Heart right ventricle (tissue), 16 donors: ENCODE data around the gene KPTN. TPM values are rescaled to one million over a fixed set of nuclear protein-coding genes. Genes with fewer than 3 reads are reported as not detected.

ENCODE experiments used
- ATAC-seq, 8 donors: fragments of 200-7000 bp; cut with Tn5 transposase; one replicate each; pipeline ENCODE4 v1.9.1; 2020; ENCODE audit warnings: mild to moderate bottlenecking in 8 of 8, moderate library complexity in 8 of 8, moderate number of reproducible peaks in 1 of 8
- DNase-seq, 2 donors: peaks; one replicate each; pipeline ENCODE4 v3.0.0-alpha.2; 2020
- H3K27ac ChIP-seq, 10 donors: fragments of 200-600 bp; sonication (generic) in 2 of 10; one replicate each; pipeline versions ENCODE4 v1.5.0 to v1.8.0; 2020 to 2022; ENCODE audit warnings: mild to moderate bottlenecking in 3 of 10
- H3K27me3 ChIP-seq, 7 donors: fragments of 200-600 bp; one replicate each; pipeline ENCODE4 v1.8.0; 2021 to 2022; ENCODE audit warnings: mild to moderate bottlenecking in 2 of 7
- H3K36me3 ChIP-seq, 9 donors: fragments of 200-600 bp; sonication (generic) in 1 of 9; one replicate each; pipeline versions ENCODE4 v1.5.0 to v1.8.0; 2020 to 2022; ENCODE audit warnings: mild to moderate bottlenecking in 2 of 9
- H3K4me1 ChIP-seq, 9 donors: fragments of 200-600 bp; sonication (generic) in 1 of 9; one replicate each; pipeline versions ENCODE4 v1.5.0 to v1.8.0; 2020 to 2022; ENCODE audit warnings: mild to moderate bottlenecking in 4 of 9
- H3K4me3 ChIP-seq, 10 donors: fragments of 200-600 bp; sonication (generic) in 2 of 10; one replicate each; pipeline versions ENCODE4 v1.5.0 to v1.8.0; 2020 to 2022; ENCODE audit warnings: mild to moderate bottlenecking in 7 of 10, moderate library complexity in 2 of 10
- H3K9me3 ChIP-seq, 11 donors: fragments of 200-600 bp in 10 of 11; sonication (generic) in 2 of 11; one replicate each; pipeline versions ENCODE4 v1.5.0 to v1.8.0; 2013 to 2022; ENCODE audit warnings: mild to moderate bottlenecking in 2 of 11, control low read depth in 1 of 11, moderate library complexity in 1 of 11
- CTCF ChIP-seq, 9 donors: fragments of 200-600 bp; sonication (generic) in 2 of 9; IDR thresholded peaks; one replicate each; pipeline versions ENCODE4 v1.5.0 to v1.8.0; 2021 to 2022; ENCODE audit warnings: antibody characterized with exemption in 9 of 9, mild to moderate bottlenecking in 5 of 9, moderate library complexity in 1 of 9
- WGBS, 2 donors: extraction: QIAGEN DNeasy Blood & Tissue Kit; methylation state at CpG; one replicate each; pipeline ENCODE4 v1.1.7; 2013; ENCODE audit warnings: inconsistent platforms in 1 of 2; 5-methylcytosine and 5-hydroxymethylcytosine counted together
- intact Hi-C, 10 donors: fragments of 100-400 bp; cut with DNase I; formaldehyde crosslinking; loops; one replicate each; pipeline versions ENCODE4 v1.11.1 to v1.14.2; 2022
- polyA plus RNA-seq, 2 donors: library from polyadenylated mRNA; stranded (reverse); fragments of 200-250 nt; gene quantifications; one replicate each; pipeline ENCODE4 v1.2.3, GENCODE V29; 2013
- total RNA-seq, 10 donors: library from RNA; stranded (reverse); fragmentation: NEBNext Ultra II Directional in 3 of 10; extraction: Animal tissue kit (Norgen Biotek cat#: 25700) in 3 of 10; gene quantifications; one replicate each; pipeline versions ENCODE4 v1.2.1 to v1.2.4, GENCODE V29; 2021 to 2023
- donor health status: Arrhythmogenic right ventricular cardiomyopathy.
- donor health status: ischemic (EF 13 %, LVEDD 7.1; RV severe dilation, severe dysfunction).
- donor health status: healthy with polysubstance abuse.
- donor health status: DM: no; HTN: yes; CAD: no.
- donor health status: DM: no; HTN: no; CAD: no.
- donor health status: ischemic (EF 25% LVEDD 6.9; RV normal size, moderate dysfunction).
- donor health status: ischemic (EF 25% LVEDD 5.7; RV mildly dilated, moderate dysfunction).
- donor health status: healthy.
- donor health status: DM: yes; HTN: yes; CAD: no.
- donor health status: Ischemic cardiomyopathy.
- donor health status: ischemic (EF 35%, LVEDD 5.7; RV mildly dilated, moderate dysfunction).
- donor health status: nonischemic (EF 11% LVEDD 7.7; RV severe dilation, severe dysfunction).
- donor health status: DM: yes; HTN: yes; CAD: no.
- donor health status: PGD.
- donor health status: ischemic (EF 29% LVEDD 5.4; RV normal size, mild dysfunction).
- donor health status: nonischemic (EF 23%, LVEDD 6.1; RV moderate dilation, normal function).

KPTN gene
- total and polyA plus RNA-seq, 12 donors: 4.0 to 35.6 (median 9.0) TPM

GRCh38 chr19:47476438-47476972, 7.5 kb downstream of the KPTN start:
- no peak for TF ChIP-seq CTCF (IDR thresholded peaks at IDR 0.05)
- DNase-seq (no peak), ATAC-seq (no peak)
- H3K4me1 ChIP-seq: peaks cover 0 to 12% (median 4%) of the 10 kb centered on the region in 9 donors
- WGBS, 2 donors: 85 to 87% methylated on average over 17 of the region's 17 CpGs
- H3K27ac ChIP-seq: no peak overlapping the region
- intact Hi-C loops: no loop called here
- no peak overlapping the region for H3K4me3 ChIP-seq
- H3K27me3 ChIP-seq: peaks cover 2 to 36% (median 16%) of the 10 kb centered on the region in 7 donors
- H3K9me3 ChIP-seq: no peaks in the 10 kb centered on the region
- H3K36me3 ChIP-seq: no peaks in the 10 kb centered on the region

GRCh38 chr19:47475465-47475864, 8.6 kb downstream of the KPTN start:
- TF ChIP-seq CTCF (IDR thresholded peaks at IDR 0.05): no peak
- H3K4me1 ChIP-seq: peaks cover 0 to 12% (median 4%) of the 10 kb centered on the region in 9 donors
- H3K27me3 ChIP-seq: peaks cover 2 to 47% (median 26%) of the 10 kb centered on the region in 7 donors
- no peak overlapping the region for H3K27ac ChIP-seq
- ATAC-seq (no peak), DNase-seq (no peak)
- WGBS, 2 donors: 79 to 83% methylated on average over 9 of the region's 9 CpGs
- H3K4me3 ChIP-seq: no peak overlapping the region
- no peaks in the 10 kb centered on the region for H3K36me3 ChIP-seq
- no peaks in the 10 kb centered on the region for H3K9me3 ChIP-seq
- intact Hi-C loops: no loop called here

GRCh38 chr19:47473336-47473735, 10.7 kb downstream of the KPTN start:
- ATAC-seq (no peak), DNase-seq (no peak)
- H3K36me3 ChIP-seq: no peaks in the 10 kb centered on the region
- H3K27me3 ChIP-seq: peaks cover 2 to 64% (median 41%) of the 10 kb centered on the region in 7 donors
- WGBS, 2 donors: 70 to 74% methylated on average over 9 to 10 of the region's 10 CpGs
- intact Hi-C loops: no loop called here
- H3K9me3 ChIP-seq: no peaks in the 10 kb centered on the region
- H3K4me1 ChIP-seq: peaks cover 0 to 12% (median 4%) of the 10 kb centered on the region in 9 donors
- H3K27ac ChIP-seq: no peak overlapping the region
- TF ChIP-seq CTCF (IDR thresholded peaks at IDR 0.05): no peak
- no peak overlapping the region for H3K4me3 ChIP-seq

- H3K36me3 ChIP-seq: no peaks in the 10 kb centered on the region
- WGBS, 2 donors: 3% methylated on average over 18 to 27 of the region's 29 CpGs
- DNase-seq (peak; percentile 64 to 73), ATAC-seq (peak; percentile 57 to 84 (median 79))
- peaks cover 0 to 12% (median 4%) of the 10 kb centered on the region in 9 donors for H3K4me1 ChIP-seq
- TF ChIP-seq CTCF (IDR thresholded peaks at IDR 0.05): no peak
- no peaks in the 10 kb centered on the region for H3K9me3 ChIP-seq
- peak within 1 kb of the TSS in 2 of 10 donors; percentile 17 for H3K4me3 ChIP-seq
- H3K27me3 ChIP-seq: peaks cover 2 to 73% (median 51%) of the 10 kb centered on the region in 7 donors
- no peak within 1 kb of the TSS for H3K27ac ChIP-seq
- intact Hi-C loops: no loop called here
Observed at GRCh38 chr19:47471733-47472457, 12.1 kb downstream of the KPTN start, which contains the start of gene SLC8A2. SLC8A2 (minus strand) TSS chr19:47471893; CDS start chr19:47466403, 5,490 bp downstream.
